HG03378 (cell line): ENCODE measurements around the gene TNFRSF19.
A peak's percentile ranks its signal among the peaks of the same experiment; 100 is the strongest.

Source experiments
- ATAC-seq: cut with Tn5 transposase; IDR thresholded peaks from one replicate; pipeline ENCODE4 v1.9.1; 2021; ENCODE audit warnings: mild to moderate bottlenecking, moderate library complexity; ENCODE audit not compliant: unreplicated experiment

Gene TNFRSF19

DNA sequence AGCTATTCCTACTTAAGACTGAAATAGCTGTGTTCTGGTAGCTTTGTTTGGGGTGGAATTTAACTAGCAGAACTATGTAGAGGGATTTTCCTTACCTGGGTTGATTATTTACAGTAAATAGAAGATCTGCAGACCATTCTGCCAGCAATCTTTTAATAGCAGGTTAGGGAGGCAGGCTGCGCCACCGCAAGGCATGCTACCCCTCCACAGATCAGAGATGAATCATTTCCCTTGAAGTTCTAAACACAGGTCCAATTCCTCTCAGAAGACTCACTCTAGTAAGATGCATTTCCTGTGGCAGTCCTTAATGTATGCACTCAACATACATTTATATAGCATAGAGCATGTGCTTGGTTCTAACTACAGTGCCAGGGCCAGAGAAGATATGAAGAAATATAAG, 109.0 kb downstream of the TNFRSF19 start:
- ATAC-seq, result no peak

- ATAC-seq, result no peak
These were observed 110.8 kb downstream of the TNFRSF19 start for GRCh38 chr13:23680845-23681669.

GRCh38 chr13:23683084-23683483, 112.9 kb downstream of the TNFRSF19 start:
- no peak for ATAC-seq

DNA sequence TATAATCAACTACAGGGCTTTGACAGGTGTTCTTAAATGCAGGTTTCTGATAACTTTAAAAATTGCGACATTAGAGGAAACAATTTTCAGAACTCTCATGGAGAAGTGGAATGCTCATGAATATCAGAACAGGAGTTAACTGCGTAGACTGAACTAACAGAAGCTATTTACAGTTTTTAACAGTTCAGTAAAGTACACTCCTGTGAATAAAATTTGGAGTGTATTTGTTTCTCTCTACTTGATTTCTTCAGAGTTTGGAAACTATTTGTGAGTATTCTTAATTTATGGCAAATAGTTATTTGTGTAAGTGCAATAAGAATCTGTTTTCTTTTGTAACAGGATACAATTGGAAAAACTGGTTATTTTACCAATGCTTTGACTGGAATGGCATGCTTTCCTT, 114.4 kb downstream of the TNFRSF19 start:
- no peak for ATAC-seq

- no peak for ATAC-seq
These were observed 115.2 kb downstream of the TNFRSF19 start for GRCh38 chr13:23685416-23685815.

DNA sequence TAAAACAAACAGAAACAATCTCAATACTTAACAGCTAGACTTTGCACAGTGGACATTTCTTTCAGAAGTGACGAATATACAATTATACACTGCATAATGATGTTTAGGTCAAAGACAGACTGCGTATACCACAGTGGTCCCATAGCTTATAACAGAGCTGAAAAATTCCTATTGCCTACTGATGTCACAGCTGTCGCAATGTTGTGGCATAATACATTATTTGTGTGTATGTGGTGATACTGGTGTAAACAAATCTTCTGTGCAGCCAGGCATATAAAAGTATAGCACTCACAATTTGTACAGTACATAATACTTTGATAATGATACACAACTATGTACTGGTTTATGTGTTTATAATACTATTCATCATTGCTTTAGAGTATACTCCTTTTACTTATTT, 116.7 kb downstream of the TNFRSF19 start:
- no peak for ATAC-seq

DNA sequence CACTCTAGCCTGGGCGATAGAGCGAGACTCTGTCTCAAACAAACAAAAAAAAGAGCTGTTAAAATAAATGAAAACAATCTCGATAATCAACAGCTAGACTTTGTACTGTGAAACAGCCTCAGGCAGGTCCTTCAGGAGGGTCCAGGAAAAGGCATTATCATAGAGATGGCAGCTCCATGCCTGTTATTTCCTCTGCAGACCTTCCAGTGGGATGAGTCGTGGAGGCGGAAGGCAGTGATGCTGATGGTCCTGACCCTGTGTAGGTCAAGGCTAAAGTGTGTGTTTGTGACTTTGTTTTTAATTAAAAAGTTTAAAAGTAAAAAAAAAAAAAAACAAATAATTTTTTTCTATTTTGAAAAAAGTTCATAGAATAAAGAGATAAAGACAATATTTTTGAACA, 117.4 kb downstream of the TNFRSF19 start:
- no peak for ATAC-seq

GRCh38 chr13:23688336-23688735, 118.1 kb downstream of the TNFRSF19 start:
- no peak for ATAC-seq

DNA sequence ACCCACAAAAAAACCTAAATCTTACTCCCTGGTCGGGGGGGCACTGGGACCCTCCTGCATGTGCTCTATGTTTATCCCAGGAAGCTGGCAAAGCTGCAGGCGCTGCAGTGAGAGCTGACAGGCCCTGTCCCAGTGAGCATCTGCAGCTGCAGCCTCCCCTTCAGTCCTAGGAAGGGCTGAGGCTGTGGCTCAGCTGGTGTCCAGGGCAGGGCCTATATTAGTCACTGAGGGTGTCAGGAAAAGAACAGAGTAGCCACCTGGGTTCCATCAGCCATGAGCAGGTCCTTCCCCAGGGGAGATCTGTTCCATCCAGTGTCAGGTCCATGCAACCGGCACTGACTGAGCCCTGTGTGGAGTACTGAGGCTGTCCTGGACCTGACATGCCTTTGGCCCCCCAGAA, 120.5 kb downstream of the TNFRSF19 start:
- ATAC-seq, result no peak

DNA sequence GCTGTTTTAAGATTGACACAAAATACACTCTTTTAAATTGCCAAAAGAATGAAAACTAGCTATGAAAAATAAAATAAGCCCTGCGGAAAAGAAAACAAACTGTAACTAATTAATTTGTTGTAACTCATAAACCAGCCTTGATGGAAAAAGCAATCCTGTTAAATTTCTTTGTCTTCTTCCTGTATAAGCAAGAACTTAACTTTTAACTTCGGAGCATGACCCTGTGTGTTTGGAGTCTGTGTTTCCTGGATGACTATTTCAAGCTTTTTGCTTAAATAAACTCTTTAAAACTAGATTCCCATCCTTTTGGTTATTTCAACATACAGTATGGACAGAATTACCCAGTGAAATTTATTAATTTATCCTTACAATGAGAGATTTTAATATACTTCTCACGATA, 122.6 kb downstream of the TNFRSF19 start:
- no peak for ATAC-seq

DNA sequence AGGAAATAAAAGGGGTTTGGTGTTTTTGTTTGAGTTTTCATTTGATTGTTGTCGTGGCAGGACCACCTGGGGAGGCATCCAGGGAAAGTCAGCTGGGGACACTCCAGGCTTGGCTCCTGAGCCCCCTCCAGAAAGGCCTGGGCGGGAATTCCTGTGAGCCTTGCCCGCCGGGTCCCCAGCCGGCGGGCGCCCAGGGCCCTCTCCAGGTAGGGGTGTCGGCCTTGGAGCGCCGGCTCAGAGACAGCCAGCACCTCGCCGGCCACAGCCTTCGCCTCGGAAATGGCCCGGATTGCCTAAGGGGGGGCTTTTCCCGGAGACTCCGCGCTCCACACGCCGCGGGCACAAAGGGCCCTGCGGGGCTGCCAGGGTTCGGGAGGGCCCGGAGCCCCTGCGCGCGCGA, 125.0 kb downstream of the TNFRSF19 start:
- no peak for ATAC-seq

DNA sequence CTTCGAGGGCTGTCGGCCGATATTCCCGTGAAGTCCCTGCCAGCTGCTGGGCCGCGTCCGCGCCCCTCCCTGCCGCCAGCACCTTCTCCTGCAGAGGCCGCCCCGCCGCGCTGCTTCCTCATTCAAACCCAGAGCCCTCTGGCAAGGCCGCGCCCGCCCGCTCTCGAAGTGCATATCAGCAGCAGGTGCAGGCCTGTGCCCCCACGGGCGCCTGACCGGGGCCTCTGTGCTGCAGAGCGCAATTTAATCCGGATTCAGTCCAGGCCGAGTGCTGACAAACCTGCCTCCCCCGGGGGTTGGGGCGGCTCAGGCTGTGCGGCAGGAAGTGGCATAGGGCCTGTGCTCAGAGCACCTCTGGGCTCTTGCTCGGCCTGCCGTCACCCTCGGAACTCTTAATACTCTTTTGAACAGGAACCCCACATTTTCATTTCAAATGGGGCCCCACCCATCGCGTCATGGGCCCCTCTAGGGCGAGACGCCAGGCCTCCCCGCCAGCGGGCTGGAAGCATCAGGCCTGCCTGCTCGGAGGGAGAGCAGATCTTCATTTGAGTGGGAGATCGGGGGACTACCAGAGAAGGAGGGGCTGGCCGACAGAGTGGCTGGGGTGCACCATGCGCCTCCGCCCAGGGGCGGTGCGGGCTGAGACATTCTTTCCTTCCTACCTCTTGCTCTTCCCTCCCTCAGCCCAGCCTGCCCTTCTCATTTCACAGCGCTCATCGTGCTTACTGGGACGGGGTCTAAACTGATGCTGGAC, 125.7 kb downstream of the TNFRSF19 start:
- peak; percentile 83 for ATAC-seq

GRCh38 chr13:23696610-23697009, 126.4 kb downstream of the TNFRSF19 start:
- no peak for ATAC-seq

DNA sequence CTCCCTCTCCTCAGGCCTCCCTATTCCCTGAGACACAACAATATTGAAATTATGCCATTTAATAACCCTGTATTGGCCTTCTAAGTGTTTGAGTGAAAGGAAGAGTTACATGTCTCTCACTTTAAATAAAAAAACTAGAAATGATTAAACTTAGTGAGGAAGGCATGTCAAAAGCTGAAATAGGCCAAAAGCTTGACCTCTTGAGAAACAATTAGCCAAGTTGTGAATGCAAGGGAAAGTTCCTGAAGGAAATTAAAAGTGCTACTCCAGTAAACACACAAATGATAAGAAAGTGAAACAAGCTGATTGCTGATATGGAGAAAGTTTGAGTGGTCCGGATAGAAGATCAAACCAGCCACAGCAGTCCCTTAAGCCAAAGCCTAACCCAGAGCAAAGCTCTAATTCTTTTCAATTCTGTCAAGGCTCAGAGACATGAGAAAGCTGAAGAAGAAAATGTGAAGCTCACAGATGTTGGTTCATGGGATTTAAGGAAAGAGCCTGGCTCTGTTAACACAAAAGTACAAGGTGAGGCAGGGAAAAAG, 127.6 kb downstream of the TNFRSF19 start:
- no peak for ATAC-seq

- ATAC-seq, result no peak
These were observed 129.1 kb downstream of the TNFRSF19 start for GRCh38 chr13:23699271-23699670.

DNA sequence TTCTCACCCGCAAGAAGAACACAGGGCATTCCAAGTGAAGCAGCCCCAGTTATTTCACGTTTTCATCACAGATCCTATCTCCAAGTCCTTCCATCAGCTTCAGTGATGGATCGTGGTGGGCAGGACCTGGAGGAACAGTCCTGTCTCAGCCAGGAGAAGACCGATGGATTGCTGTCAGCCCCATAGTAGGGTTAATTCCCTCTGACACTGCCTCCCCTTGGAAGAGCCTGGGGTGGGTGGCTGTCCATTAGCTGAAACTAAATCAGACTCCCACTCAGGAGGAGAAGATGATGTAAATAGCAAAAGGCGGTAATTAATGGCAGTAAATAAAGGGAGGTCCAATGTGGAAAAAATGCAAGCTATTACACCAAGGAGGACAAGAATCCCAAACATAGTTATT, 131.0 kb downstream of the TNFRSF19 start:
- ATAC-seq, result no peak

DNA sequence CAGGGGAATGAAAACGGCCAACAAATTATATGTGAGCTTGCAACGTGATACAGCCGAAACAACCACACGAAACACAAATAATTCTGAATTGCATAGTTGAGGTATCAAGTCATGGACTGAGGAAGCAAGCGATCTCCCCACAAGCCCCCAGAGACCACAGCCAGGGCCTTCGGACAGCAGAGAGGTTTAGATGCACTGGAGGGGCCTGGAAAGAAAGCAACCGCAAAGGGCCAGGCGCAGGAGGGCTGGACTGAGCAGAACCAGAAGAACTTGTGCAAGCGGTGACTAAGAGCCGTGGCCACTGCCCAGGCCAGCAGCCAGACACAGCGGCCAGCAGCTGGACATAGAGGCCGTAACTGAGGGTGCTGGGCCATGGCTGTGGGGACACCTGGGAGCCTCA, 131.4 kb downstream of the TNFRSF19 start:
- no peak for ATAC-seq

DNA sequence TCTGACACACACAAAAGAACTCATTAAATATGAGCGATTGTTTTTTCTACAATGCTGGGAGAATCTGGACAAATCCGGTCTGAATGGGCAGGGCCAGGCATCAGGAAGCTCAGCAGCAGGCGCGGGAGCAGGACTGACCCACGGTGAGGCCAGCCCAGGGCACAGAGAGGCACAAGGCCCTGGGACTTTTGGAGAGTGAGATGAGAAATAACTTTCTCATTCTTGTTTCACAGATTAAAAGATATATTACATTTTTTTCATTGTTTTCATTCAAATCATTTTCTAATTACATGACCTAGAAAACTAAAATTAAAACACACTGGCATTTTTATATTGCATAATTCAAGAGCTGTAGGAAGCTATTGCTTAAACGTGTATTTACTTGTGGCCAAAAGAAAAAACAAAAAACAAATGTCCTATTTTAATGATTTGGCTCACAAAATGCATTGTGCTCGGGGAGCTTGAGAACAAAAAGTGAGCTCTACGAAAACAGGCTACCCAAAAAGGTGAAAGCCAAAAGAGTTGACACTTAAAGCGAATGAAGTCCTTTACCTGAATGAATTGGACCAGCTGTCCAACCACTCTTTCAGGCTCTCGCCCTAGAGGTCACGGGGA, 133.1 kb downstream of the TNFRSF19 start:
- no peak for ATAC-seq

DNA sequence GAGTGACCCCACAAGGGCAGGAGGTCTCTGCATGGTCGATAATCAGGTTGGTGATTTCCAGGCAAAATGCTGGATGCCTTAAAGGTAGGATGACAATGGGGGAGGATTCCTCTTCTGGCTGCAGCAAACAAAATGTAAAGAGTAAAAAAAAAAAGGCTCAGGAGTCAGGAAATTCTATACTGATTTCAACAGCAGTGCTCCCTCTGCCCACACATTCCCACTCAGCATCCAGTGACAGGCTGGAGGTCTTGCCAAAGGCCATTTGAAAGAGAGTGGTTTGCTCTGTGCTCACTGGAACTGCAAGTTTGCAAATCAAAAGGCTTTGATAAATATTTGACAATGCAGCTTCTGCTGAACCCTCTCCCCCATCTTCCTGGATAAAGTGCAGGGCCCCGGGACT, 135.4 kb downstream of the TNFRSF19 start:
- ATAC-seq, result no peak

GRCh38 chr13:23707674-23708073, 137.5 kb downstream of the TNFRSF19 start:
- ATAC-seq, result no peak

DNA sequence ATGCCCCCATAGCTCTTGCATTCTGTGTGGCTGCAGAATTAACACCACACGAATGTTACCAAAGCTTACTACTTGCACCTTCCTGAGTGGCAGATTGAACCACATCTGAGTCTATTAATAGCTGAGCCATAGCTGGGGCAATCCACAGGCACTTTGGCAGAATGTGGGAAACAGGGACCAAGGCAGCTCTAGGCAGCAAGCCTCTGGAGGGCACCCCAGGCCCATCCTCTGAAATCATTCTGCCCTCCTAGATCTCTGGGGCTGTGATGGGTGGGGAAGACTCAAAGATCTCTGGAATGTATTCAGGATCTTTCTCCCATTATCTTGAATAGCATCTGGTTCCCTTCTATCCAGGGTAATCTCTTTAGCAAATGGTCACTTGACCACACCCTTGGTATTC, 139.3 kb downstream of the TNFRSF19 start:
- no peak for ATAC-seq

GRCh38 chr13:23710366-23710765, 140.2 kb downstream of the TNFRSF19 start:
- ATAC-seq, result no peak
